ENCODE results near the gene IQSEC1. TPM values are rescaled to one million over a fixed set of nuclear protein-coding genes. Genes with fewer than 3 reads are reported as not detected.

The IQSEC1 gene
- total and polyA plus RNA-seq, 9 of the 15 experiments (the other 6 are each of a cell fraction or from before 2014, with no cell fraction given) = 0.56 to 39.0 (median 6.8) TPM

GRCh38 chr3:12994607-12995388 lies 78.4 kb downstream of the IQSEC1 start (continued):
- TF ChIP-seq JUNB (CRISPR knock-in tag; conservative IDR thresholded peaks at IDR 0.05) = 0 out of 2 replicates have a peak, but pooled peaks have one; percentile 12
- TF ChIP-seq GABPA (tag; conservative IDR thresholded peaks at IDR 0.05; ENCODE audit: low read depth) = peak; percentile 90
- peak; percentile 61; the same call in 1 of the 2 replicates for TF ChIP-seq KAT7 (CRISPR knock-in tag; IDR thresholded peaks at IDR 0.05; ENCODE audit: borderline replicate concordance)
- TF ChIP-seq ELF2 (CRISPR knock-in tag; IDR thresholded peaks at IDR 0.05) = 0 out of 2 replicates have a peak, but pooled peaks have one; percentile 9
- peak; percentile 95 for TF ChIP-seq ETV5 (CRISPR knock-in tag; IDR thresholded peaks at IDR 0.05; ENCODE audit: low read depth)
- no peak for TF ChIP-seq MED1 (CRISPR knock-in tag; IDR thresholded peaks at IDR 0.05; ENCODE audit: borderline replicate concordance)
- TF ChIP-seq ZNF253 (CRISPR knock-in tag; conservative IDR thresholded peaks at IDR 0.05) = no peak
- TF ChIP-seq EZH2 (IDR thresholded peaks at IDR 0.05; ENCODE audit: borderline replicate concordance, low read depth, low read length) = no peak
- TF ChIP-seq ETV6 (IDR thresholded peaks at IDR 0.05; ENCODE audit: borderline replicate concordance in 1 of 2, low read depth in 2 of 2, low read length in 1 of 2) = peak in 1 of 2 experiments; percentile 31; a peak in 1 of 4 replicates
- peak; percentile 70; the same call in 1 of the 2 replicates for TF ChIP-seq ETV6 (CRISPR knock-in tag; IDR thresholded peaks at IDR 0.05; ENCODE audit: borderline replicate concordance)
- no peak for TF ChIP-seq XRCC4 (IDR thresholded peaks at IDR 0.05; ENCODE audit: extremely low read depth, insufficient read depth, insufficient read length)
- TF ChIP-seq SMARCB1 (IDR thresholded peaks at IDR 0.05; ENCODE audit: insufficient read length, low read depth) = no peak
- no peak for TF ChIP-seq CBX5 (IDR thresholded peaks at IDR 0.05; ENCODE audit: borderline replicate concordance, low read depth)
- TF ChIP-seq PYGO2 (tag; IDR thresholded peaks at IDR 0.05) = no peak
- TF ChIP-seq RBM15 (IDR thresholded peaks at IDR 0.05; ENCODE audit: insufficient read depth, low read length) = no peak
- no peak for TF ChIP-seq ZNF77 (CRISPR knock-in tag; IDR thresholded peaks at IDR 0.05)
- TF ChIP-seq MYC (IDR thresholded peaks at IDR 0.05; ENCODE audit: low read depth, low read length) = peak; percentile 91
- TF ChIP-seq MYC (CRISPR knock-in tag; IDR thresholded peaks at IDR 0.05; ENCODE audit: borderline replicate concordance, low read depth) = peak; percentile 80; the same call in 1 of the 2 replicates
- TF ChIP-seq ZNF655 (CRISPR knock-in tag; IDR thresholded peaks at IDR 0.05) = no peak
- TF ChIP-seq POLR2H (tag; IDR thresholded peaks at IDR 0.05; ENCODE audit: low read depth) = no peak
- peak; percentile 69; the same call in 1 of the 2 replicates for TF ChIP-seq EGR1 (conservative IDR thresholded peaks at IDR 0.05)
- TF ChIP-seq ZNF584 (CRISPR knock-in tag; IDR thresholded peaks at IDR 0.05; ENCODE audit: low read depth) = peak; percentile 68
- TF ChIP-seq FOXM1 (IDR thresholded peaks at IDR 0.05; ENCODE audit: low read depth) = no peak
- TF ChIP-seq FOXM1 (CRISPR knock-in tag; IDR thresholded peaks at IDR 0.05; ENCODE audit: low read depth) = no peak
- TF ChIP-seq ESRRA (IDR thresholded peaks at IDR 0.05; ENCODE audit: borderline replicate concordance, low read depth) = peak; percentile 82
- TF ChIP-seq TCF7 (IDR thresholded peaks at IDR 0.05; ENCODE audit: borderline replicate concordance) = peak; percentile 47; the same call in 1 of the 2 replicates
- TF ChIP-seq NFIC (IDR thresholded peaks at IDR 0.05) = peak; percentile 62
- peak; percentile 43 for TF ChIP-seq ARHGAP35 (IDR thresholded peaks at IDR 0.05; ENCODE audit: partially characterized antibody)
- no peak for TF ChIP-seq ESRRB (CRISPR knock-in tag; IDR thresholded peaks at IDR 0.05; ENCODE audit: borderline replicate concordance)
- TF ChIP-seq KDM4B (IDR thresholded peaks at IDR 0.05; ENCODE audit: borderline replicate concordance in 2 of 2, low read depth in 1 of 2) = no peak
